LNCAP (cell line): ENCODE measurements around the gene ZNF419.
"Not testable (repeated sequence)": the region's sequence is repeated elsewhere in the genome, so short reads cannot be mapped to it uniquely, and the experiment has no call there.

ENCODE experiments used
- TF ChIP-seq, protein P1 (sequence below): fragments of 450-650 bp; IDR thresholded peaks from 2 replicates; pipeline ENCODE4 v1.5.1; 2017; ENCODE audit warnings: mild to moderate bottlenecking

ZNF419 gene

GRCh38 chr19:57466489-57466888 is 21.1 kb upstream of the ZNF419 start:
- TF ChIP-seq, protein P1, sequence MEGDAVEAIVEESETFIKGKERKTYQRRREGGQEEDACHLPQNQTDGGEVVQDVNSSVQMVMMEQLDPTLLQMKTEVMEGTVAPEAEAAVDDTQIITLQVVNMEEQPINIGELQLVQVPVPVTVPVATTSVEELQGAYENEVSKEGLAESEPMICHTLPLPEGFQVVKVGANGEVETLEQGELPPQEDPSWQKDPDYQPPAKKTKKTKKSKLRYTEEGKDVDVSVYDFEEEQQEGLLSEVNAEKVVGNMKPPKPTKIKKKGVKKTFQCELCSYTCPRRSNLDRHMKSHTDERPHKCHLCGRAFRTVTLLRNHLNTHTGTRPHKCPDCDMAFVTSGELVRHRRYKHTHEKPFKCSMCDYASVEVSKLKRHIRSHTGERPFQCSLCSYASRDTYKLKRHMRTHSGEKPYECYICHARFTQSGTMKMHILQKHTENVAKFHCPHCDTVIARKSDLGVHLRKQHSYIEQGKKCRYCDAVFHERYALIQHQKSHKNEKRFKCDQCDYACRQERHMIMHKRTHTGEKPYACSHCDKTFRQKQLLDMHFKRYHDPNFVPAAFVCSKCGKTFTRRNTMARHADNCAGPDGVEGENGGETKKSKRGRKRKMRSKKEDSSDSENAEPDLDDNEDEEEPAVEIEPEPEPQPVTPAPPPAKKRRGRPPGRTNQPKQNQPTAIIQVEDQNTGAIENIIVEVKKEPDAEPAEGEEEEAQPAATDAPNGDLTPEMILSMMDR, result no peak

GRCh38 chr19:57473646-57474045 is 13.9 kb upstream of the ZNF419 start:
- TF ChIP-seq, protein P1, result no peak

DNA sequence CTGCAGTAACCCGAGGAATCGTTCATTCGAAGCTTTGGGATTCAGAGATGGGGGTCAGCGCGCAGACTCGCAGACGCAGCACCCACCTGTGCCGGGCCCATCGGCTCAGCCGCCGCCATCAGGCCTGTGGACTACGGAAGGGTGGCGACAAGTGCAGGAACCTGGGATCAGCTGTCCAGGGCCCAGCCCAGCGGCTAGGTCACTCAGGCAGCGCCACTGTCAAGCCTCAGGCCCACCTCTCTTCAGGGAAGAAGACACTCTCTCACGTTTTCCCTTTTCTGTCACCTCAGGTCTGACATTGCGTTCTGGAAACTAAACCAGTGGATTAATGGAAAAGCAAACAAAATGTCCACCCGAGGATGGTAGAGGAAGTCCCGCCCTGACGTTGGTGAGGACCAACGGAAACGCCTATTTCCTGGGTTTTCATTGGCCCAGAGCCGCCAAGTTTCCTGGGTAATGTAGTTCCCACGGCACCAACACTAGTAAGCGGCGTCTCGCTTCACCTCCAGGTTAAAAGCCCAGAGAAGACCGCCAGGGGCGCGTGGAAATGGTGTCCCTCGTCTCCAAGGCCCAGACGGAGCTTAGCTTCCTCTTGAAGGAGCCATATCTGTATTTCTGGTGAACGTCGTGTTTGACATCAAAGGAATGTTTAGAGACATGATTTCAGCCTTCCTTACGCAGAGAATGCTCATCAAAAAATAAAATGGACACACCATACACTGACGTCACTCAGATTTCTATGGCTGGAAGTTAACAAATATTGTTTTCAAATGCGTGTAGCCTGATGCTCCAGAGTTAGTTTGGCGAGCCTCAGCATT is 10.2 kb upstream of the ZNF419 start, which contains the start of gene ZNF772:
Gene ZNF772 (minus strand): TSS at position 376 of the 818 bp plus-strand sequence. CDS start 257 bp downstream, at position 119.
- TF ChIP-seq, protein P1, result peak; percentile 24; the same call in 1 of the 2 replicates

DNA sequence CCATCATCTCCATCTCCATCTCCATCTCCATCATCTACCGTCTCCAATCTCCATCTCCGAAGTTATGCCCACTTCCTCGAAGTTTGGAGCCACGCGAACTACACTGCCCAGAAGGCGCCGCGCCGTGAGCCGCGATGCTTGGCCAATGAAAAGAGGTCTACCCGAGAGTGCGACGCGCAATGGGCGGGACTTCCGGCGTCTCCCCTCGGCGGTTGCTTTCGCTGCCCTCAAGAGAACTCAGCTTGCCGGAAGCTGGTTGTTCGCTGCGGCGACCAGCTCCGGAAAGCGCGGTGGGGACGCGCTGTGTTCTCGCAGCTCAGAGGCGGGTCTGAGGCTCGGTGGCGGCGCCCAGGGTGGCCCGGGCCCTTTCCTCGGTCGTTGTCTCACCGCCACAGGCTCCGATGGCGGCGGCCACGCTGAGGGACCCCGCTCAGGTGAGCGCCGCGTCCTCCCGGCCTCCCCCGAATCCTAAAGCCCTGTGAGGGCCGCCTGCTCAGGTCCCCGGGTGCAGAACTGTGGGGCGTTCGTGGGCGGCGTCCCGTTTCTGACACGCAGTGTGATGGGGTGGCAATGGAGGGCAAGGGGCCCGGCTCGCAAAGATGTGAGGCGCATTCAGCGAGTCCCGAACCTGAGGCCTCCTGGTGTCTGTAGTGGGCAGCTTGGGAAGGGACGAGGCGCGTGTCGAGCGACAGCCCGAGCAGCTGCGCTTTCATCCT is 12.3 kb downstream of the ZNF419 start, which contains the start of gene ZNF773:
Gene ZNF773 (plus strand): TSS at position 259 of the 716 bp plus-strand sequence. CDS start 143 bp downstream, at position 402.
- TF ChIP-seq, protein P1, result not testable (repeated sequence)

DNA sequence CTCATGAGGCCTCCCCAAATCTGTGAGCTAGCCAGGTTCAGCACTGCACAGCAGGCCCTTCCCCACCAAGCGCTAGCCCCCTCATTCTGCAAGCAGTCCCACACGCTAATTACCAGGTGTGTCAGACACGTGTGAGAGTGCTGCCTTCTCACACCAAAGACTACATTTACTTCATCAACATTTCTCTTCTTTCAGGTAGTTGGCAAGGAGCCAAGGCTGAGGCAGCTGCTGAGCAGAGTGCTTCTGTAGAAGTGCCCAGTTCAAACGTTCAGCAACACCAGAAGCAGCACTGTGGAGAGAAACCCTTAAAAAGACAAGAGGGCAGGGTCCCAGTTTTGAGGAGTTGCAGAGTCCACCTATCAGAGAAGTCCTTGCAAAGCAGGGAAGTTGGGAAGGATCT is 18.6 kb downstream of the ZNF419 start:
- TF ChIP-seq, protein P1, result no peak

DNA sequence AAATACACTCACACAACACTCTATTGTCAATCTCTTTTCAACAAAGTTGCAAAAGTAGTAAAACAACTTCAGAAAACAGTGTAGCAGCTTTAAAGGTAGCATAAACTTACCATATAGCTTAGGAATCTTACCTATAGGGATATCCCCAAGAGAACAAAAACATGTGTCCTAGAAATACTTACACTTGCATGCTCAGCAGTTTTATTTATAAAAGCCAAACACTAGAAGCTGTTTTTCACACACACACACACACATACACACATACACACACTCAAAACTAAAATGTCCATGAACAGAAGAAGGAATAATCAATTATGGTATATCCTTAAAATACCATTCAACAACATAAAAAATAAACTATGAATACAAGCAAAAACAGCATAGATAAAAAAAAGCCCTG is 23.9 kb downstream of the ZNF419 start:
- TF ChIP-seq, protein P1, result no peak

- TF ChIP-seq, protein P1, result no peak
Measured at GRCh38 chr19:57512845-57513244, 25.3 kb downstream of the ZNF419 start.
